CD4-positive, alpha-beta T cell treated with Interleukin-2 at 100 ng/mL for 4 hours (primary cell): ENCODE measurements around the gene ITPK1.
A peak's percentile ranks its signal among the peaks of the same experiment; 100 is the strongest.

ENCODE experiments used
- DNase-seq: peaks from one replicate; pipeline ENCODE4 v3.0.0-alpha.2; 2020; ENCODE audit warnings: low spot score

ITPK1 gene

DNA sequence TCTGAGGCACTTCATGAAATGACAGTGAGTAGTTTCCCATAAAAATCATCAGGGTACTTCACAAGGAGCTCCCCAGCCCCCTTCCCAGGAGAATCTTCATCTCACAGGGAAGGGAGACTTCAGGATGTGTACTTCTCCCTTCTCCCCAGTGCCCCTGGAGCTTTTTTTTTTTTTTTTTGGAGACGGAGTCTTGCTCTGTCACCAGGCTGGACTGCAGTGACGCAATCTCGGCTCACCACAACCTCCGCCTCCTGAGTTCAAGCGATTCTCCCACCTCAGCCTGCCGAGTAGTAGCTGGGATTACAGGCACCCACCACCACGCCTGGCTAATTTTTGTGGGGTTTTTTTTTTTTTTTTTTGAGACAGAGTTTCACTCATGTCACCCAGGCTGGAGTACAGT lies 10.4 kb downstream of the ITPK1 start:
- DNase-seq = no peak

DNA sequence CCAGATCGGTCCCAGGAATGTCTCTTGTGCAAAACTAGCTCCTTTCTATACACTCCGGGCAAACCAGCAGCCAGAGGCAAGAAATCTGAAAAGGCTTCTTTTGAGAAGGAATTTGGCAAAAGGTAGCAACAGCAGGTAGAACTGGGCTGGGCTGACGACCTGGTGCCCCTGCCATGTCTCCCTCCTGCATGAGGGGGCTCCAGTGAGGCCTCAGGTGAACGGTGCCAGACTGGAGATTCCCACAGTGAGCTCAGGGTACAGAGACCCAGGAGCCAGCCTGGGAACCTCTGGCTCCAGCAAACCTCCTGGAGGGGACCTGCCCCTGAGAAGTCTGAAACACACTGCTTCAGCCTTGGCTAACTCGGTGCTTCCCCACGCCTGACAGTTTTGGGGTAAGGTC lies 10.8 kb downstream of the ITPK1 start:
- DNase-seq = no peak

DNA sequence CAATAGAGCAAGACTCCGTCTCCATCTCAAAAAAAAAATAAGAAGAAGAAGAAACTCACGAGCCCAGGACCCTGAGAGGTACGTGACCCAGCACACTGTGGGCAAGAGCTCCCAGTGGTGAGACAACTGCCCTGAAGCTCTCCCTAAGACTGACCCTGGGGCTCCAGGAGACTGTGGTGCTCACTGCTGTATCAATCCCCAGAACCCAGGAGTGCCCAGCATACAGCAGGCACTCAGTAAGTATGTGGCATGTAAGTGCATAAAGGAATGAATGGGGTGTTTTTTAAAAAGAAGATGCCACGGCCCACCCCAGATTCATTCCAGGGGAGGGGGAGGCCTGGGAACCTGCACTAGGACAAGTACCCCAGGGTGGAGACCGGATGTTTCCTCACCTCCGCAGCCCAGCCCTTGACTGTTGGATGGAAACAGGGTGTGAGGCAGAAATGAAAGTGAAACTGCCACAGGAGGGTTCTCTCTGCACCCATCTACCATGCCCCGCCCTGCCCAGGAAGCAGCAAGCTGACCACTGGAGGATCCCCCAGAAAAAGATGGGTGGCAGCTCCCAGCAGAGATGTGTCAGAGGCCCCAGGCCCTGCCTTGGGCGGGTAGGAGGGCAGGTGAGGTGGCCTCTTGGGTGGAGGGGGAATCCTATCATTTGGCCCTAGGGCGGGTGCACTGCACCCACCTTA lies 12.2 kb downstream of the ITPK1 start:
- DNase-seq = peak; percentile 80

GRCh38 chr14:93102141-93102540 lies 13.6 kb downstream of the ITPK1 start:
- no peak for DNase-seq

GRCh38 chr14:93101181-93101580 lies 14.5 kb downstream of the ITPK1 start:
- DNase-seq = no peak

GRCh38 chr14:93100570-93100969 lies 15.2 kb downstream of the ITPK1 start:
- DNase-seq = no peak

DNA sequence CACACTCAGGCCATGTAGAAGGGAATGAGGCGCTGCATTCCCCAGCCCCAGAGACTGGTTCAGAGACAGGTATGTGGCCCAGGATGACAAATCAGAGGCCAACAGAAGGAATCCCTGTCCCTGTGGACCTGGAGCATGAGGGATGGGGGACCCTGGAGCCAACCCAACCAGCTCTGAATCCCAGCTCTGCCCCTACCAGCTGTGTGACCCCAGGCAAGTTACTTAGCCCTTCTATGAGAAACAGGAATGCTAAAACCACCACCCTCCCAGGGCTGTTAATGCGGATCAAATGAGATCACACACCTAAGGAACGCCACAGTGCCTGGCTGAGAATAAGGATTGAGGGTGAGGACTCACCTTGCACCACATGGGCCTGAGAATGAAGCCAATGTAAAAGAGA lies 15.6 kb downstream of the ITPK1 start:
- DNase-seq = no peak

DNA sequence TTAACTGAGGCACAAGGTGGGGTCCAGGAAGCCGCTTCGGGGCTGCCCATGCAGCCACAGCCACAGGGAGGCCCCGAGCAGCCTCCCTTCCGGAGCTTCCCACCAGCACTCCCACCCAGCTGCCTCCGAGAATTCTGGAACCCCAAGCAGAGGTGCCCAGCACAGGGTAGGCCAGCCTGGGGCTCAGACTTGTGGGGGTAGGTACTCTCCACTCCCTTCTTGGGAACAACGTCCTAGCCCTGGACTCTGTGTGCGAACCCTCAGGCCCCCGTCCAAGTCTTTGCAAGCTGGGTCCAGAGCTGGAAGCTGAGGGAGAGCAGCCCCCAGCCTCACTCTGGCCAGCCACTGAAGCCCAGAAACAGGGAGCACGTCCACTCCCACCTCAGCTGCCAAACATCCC lies 16.1 kb downstream of the ITPK1 start:
- no peak for DNase-seq

GRCh38 chr14:93099196-93099595 lies 16.5 kb downstream of the ITPK1 start:
- no peak for DNase-seq

GRCh38 chr14:93096691-93097322 lies 18.9 kb downstream of the ITPK1 start:
- DNase-seq = no peak

DNA sequence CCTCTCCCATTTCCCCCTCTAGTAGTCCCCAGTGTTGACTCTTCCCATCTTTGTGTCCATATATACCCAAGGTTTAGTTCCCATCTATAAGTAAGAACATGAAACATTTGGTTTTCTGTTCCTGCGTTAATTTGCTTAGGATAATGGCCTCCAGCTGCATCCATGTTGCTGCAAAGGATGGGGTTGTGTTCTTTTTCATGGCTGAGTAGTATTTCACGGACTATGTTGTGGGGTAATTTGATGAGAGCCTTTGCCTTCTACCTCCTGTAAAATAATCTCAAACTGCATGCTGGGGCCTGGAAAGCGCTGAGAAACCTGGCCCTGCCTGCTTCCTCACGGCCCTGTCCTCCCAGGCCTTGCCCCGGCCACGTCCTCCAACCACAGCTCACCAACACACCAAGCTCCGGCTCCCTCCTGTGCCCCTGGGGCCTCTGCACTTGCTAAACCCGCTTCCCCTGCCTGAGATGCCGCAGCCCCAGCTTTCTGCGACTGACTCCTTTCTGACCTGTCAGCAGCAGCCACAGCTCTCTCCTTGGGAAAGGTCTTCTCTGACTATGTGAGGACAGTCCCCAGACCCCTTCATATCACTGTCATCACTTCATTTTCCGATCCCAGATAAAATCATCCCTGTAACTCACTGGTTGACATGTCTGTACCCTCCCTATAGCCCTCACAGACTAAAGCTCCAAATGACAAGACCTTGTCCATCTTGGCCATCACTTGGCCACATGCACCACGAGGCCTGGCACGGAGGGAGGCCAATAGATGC lies 19.8 kb downstream of the ITPK1 start:
- DNase-seq = no peak

- DNase-seq = no peak
Observed at GRCh38 chr14:93094121-93094918, 21.4 kb downstream of the ITPK1 start.

DNA sequence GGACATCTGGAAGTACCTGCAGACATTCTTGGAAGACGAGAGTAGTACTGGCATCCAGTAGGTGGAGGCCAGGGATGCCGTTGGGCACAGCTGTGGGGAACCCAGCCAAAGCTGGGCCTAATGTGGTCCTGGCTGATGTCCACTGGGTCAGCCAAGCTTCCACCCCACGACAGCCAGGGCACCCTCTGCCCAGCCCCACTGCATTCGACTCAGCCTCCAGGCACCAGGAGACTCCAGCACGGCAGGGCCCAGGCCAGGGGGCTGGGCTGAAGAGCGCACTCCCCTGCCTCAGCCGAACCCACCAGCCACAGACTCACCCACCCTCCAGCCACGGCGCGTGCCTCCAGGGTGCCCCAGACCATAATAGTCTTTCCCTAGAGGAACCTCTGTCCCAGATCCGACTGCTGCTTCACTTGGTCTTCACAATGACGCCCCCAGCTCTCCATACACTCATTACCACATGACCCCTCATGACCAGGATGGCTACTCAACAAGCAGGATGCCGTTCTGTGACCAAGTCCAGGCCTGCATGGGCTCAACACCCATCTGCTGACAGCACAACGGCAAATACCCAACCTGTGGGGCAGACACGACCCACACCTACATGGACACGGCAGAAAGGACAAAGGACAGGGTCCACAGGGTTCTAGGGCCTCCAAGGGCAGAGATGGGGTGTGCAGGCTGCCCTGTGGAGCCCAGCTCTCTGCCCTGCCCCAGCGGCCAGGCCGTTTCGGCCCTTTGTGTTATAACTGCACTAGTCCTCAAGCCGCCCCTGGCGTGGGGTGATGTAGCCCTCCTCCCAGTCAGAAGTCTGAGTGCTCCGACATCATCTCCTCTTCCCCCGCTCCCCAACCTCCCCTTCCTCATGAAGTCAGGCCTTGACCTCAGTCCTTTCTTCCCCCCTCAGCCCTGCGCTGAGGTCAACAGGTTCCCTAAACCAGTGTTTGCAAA lies 22.8 kb downstream of the ITPK1 start:
- no peak for DNase-seq

DNA sequence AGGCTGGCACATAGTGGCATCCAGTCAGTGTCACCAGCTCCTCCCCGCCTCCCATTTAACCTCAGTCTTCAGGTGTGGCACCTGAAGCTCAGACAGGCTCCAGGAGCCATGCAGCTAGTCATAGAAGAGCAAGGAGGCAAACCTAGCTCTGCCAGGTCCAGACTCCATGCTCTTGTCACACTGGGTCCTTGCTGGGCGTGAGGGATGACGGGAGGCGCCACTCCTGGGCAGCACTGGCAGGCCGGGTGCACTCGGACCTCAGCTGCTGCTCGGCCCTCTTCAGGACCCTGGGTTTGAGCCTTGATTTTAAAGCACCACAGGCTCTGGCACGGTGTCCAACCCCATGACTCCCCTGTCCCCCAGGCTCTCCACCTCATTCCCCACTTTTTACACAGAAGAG lies 24.1 kb downstream of the ITPK1 start:
- DNase-seq = no peak

- DNase-seq = no peak
Observed at GRCh38 chr14:93090826-93091555, 24.7 kb downstream of the ITPK1 start.

DNA sequence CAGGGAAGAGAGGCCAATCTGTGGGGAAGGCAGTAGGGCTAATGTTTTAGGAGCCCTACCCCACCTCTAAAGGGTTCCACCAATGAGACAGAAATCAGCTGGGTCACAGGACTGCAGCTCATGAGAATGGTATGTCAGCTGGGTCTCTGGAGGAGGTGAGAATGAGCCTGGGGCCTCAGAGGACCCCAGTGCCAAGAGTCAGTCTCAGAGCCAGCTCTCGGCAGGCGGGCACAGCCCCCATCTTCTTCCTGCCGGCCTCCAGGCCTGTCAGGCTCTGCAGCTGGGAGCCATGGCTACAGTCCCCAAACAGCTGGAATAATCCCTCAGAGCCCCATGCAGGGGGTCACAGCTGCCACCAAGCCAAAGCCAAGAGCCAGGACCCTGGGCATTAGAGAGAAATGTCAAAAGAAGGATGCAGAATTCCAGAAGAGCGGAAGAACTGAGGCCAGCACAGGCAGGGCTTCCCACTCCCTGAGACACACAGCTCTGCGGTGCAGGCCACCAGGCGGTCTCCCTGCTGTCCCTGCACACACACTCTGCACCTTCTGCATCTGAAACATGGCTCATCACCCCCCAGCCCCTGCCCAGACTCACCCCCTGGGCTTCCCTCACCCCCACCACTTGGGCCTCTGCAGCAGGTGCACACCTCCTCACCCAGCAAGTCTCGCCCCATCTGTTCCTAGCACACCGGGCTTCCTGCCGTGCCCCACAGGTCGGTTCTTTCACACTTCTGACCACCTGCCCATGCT lies 26.0 kb downstream of the ITPK1 start:
- no peak for DNase-seq

DNA sequence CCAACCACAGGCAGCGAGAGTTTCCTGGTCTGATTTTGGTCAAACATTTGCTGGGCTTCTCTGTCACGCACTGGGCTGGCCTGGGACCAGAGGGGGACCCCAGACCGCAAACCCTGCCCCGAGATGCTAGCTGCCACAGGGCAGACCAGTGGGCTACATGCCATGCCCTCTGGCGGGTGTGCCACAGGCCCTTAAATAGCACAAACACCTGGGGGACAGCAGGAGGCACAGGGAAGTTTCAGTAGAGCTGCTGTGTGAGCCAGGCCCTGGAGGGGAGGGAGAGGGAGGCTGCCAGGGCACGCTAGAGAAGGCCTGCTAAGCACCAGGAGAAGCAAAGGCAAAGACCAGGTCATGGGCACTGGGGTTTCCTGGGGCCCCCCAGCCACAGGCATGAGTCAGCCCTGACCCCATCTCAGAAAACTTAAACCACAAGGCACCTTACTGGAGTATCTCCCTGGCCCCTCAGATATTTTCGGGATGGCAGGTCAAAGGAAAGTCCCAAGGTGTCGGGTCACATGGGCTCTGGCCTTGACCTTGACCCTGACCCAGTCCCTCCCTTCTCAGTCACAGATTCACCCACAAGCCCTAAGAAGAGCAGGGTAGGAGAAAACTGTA lies 29.2 kb downstream of the ITPK1 start:
- DNase-seq = no peak

DNA sequence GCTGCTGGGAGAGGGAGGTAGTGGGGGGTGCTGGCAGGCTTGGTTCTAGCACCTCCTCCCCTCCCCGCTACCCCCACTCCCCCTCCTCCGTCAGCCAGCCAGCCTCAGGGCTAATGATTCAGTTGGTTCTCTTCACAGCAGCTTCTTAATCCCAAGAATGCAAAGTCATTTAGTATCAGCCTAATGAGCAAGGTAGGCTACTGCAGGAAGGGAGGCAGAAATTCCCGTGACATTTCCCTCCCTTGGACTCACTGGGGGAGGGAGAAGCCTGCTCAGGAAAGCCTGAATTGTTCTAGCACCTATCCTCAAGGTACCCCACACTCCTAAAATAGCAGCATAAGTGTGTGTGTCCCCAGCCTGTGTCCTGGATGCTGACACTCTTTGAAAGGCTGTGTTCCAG lies 29.8 kb downstream of the ITPK1 start:
- DNase-seq = no peak
